Esophagus muscularis mucosa (tissue), 4 donors: ENCODE measurements around the gene DMGDH.

Experiments used
- EP300 ChIP-seq: sonication (generic); formaldehyde crosslinking; IDR thresholded peaks from one replicate; pipeline ENCODE4 v1.6.1; 2017; ENCODE audit warnings: antibody characterized with exemption
- POLR2A ChIP-seq: fragments of 450-650 bp; IDR thresholded peaks from one replicate; pipeline ENCODE4 v1.6.1; 2017; ENCODE audit warnings: antibody characterized with exemption, moderate library complexity, mild to moderate bottlenecking, low read depth
- POLR2AphosphoS5 ChIP-seq, 2 donors: sonication (generic); formaldehyde crosslinking; IDR thresholded peaks; one replicate each; pipeline ENCODE4 v1.6.1; 2017; ENCODE audit warnings: antibody characterized with exemption in 2 of 2
- TF ChIP-seq, protein P1 (sequence below), 3 experiments: fragments of 200-600 bp in 2 of 3; fragments of 450-650 bp in 1 of 3; sonication (generic) in 2 of 3; IDR thresholded peaks; one replicate each; pipeline ENCODE4 v1.5.1; 2017 to 2019; ENCODE audit warnings: antibody characterized with exemption in 3 of 3, mild to moderate bottlenecking in 2 of 3, moderate library complexity in 1 of 3

GRCh38 chr5:79005936-79006631 lies 63.4 kb downstream of the DMGDH start:
- TF ChIP-seq, protein P1, sequence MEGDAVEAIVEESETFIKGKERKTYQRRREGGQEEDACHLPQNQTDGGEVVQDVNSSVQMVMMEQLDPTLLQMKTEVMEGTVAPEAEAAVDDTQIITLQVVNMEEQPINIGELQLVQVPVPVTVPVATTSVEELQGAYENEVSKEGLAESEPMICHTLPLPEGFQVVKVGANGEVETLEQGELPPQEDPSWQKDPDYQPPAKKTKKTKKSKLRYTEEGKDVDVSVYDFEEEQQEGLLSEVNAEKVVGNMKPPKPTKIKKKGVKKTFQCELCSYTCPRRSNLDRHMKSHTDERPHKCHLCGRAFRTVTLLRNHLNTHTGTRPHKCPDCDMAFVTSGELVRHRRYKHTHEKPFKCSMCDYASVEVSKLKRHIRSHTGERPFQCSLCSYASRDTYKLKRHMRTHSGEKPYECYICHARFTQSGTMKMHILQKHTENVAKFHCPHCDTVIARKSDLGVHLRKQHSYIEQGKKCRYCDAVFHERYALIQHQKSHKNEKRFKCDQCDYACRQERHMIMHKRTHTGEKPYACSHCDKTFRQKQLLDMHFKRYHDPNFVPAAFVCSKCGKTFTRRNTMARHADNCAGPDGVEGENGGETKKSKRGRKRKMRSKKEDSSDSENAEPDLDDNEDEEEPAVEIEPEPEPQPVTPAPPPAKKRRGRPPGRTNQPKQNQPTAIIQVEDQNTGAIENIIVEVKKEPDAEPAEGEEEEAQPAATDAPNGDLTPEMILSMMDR (IDR thresholded peaks at IDR 0.05): no peak
- TF ChIP-seq POLR2A (no peak), EP300 (no peak), POLR2AphosphoS5 (IDR thresholded peaks at IDR 0.05) (no peak)
